Measurements from ENCODE around the gene CCL19.
"Not testable (repeated sequence)": the region's sequence is repeated elsewhere in the genome, so short reads cannot be mapped to it uniquely, and the experiment has no call there.

Gene CCL19

DNA sequence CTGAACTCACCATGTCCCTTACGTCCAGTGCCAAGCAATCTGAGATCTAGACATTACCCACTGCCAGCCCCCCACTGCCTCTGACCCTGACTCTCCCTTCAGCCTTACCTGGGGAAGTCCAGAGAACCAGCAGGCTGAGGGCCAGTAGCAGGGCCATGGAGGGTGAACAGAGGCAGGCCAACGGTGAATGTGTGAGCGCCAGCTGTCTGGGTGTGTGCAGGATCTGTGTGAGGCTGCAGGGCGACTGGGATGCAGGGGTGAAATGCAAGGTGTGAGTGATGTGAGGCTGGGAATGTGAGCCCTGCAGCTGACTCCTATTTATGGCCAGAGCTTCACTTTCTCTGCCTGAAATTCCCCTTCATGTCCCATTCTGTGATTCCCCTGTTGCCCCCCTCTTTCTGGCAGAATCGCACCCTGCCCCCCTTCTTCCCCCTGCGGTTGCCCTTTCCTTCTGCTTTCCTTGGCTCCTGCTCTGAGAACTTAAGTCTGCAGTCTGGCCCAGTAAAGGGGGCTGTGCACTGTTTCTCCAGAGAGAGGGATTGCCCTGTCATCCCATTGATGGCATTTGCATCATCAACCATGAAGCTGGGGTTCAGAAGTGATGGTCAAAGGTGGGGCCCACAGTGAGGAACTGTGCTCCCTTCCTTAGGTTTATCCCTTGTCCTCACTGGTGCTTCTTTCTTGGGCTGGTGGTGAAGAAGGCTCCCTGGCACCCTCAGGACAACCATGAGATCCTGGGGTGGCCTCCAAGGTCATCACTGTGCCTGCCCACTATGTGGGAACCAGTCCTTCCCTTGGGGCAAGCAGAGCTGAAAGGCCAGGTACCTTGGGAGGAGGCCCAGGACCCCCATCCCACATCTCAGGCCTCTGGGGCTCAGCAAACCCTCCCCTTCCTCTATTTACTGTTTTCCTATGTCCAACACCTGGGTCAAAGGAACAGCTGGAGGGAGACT, at the start of gene CCL19:
TSS of gene CCL19 (minus strand) at position 294 of the 953 bp plus-strand sequence. CDS start at position 157, 137 bp downstream.
- FAIRE-seq = no peak

DNA sequence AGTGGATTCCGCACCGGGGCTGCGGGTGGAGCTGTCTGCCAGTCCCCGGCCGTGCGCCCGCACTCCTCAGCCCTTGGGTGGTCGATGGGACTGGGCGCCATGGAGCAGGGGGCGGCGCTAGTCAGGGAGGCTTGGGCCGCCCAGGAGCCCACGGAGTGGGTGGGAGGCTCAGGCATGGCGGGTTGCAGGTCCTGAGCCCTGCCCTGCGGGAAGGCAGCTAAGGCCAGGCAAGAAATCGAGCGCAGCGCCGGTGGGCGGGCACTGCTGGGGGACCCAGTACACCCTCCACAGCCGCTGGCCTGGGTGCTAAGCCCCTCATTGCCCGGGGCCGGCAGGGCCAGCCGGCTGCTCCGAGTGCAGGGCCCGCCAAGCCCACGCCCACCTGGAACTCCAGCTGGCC, 49.1 kb upstream of the CCL19 start:
- not testable (repeated sequence) for FAIRE-seq

DNA sequence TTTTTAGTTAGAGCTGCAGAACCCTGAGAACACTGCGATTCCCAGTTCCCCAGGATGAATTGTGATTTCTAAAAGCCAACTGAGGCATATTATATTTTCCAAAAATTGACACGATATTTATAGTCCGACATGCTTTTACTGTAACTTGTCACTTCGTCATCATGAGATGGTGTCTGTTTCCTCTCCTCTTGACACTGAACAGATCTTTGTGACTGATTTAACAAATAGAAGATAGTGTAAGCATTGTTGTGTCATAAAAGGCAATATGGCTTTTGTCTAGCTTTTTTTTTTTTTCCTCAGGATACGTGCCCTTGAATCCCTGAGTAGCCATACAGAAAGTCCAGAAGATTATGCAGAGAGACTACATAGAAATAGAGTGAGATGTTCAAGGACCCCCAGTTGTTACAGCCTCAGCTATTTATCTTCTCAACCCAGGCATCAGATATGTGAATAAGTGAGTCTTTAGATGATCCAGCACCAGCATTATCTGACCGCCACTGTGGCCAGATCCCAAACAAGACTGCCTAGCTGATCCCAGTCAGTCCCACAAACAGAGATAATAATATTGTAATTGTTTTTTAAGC, 46.7 kb upstream of the CCL19 start:
- no peak for FAIRE-seq

DNA sequence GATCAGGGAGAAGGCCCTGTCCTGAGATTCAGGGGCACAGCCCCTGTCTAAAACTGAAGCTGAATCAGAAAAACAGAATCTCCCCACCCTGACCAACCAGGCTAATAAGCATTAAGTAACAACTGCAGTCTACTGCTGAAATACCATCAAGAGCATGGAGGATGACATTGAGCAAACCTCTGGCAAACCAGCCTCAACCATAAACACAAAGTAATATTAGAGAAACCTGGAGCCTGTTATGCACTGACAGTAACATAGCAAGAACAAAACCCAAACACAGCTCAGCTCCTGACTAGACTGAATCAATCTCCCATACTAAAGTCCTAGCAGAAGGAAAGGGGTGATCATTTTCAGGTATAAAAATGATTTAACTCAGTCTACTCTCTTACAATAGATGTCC, 43.6 kb upstream of the CCL19 start:
- FAIRE-seq = no peak

DNA sequence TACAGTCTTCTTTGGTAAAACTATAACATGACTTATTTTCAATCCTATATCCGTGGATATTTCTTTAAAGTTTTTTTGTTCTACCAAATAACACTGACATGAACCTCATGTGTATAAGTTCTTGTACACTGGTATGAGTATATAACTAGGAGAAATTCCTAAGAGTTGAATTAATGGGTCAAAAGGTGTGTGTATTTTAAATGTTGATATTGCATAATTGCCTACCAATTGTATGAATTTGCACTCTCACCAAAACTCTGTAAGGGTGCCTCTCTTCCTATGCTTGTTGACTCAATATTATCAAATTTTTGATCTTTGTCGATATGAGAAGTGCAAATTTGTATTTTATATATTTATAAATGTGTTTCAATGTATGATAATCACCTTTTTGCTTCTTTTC, 41.8 kb upstream of the CCL19 start:
- no peak for FAIRE-seq

GRCh38 chr9:34732478-34732877, 41.4 kb upstream of the CCL19 start:
- no peak for FAIRE-seq

DNA sequence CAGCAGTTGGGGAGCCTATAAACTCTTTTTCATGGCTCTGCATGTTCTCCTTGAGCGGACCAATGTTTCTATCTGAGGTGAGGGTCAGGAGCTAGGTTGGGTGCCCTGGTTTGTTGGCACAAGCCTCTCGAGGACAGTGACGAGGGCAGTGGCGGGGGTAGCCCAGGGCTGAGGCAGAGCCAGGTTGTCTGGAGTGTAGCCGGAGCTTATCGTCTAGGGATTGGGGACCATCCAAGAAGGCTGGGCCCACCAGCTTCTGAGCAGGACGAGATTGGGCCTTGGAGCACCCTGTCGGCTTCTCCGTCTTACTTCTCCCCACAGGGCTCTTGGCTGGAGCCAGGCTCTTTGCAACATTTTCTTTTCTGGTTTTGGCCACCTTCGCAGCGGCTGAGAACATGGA, 32.1 kb upstream of the CCL19 start:
- FAIRE-seq = no peak

- FAIRE-seq = not testable (repeated sequence)
Measured at GRCh38 chr9:34719769-34720025, 28.6 kb upstream of the CCL19 start.

GRCh38 chr9:34719021-34719768, 28.1 kb upstream of the CCL19 start:
- FAIRE-seq = no peak

- FAIRE-seq = no peak
Measured at GRCh38 chr9:34717996-34718614, 27.0 kb upstream of the CCL19 start.

DNA sequence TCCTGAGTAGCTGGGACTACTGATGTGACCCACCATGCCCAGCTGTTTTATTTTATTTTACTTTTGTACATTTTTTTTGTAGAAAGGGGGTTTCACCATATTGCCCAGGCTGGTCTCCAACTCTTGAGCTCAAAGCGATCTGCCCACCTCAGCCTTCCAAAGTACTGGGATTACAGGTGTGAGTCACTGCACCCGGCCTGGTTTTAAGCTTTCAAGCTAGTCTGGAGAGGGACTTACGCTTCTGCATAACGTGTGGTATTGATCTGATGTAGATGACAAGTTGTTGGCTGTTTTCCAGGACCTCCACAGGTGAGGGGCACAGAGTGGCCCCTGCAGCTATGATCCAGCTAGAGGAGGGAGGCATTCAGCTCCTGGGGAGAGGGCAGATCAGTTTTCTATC, 25.6 kb upstream of the CCL19 start:
- no peak for FAIRE-seq

- FAIRE-seq = no peak
Measured at GRCh38 chr9:34715639-34716215, 24.7 kb upstream of the CCL19 start.

- no peak for FAIRE-seq
Measured at GRCh38 chr9:34714007-34714406, 22.9 kb upstream of the CCL19 start.

DNA sequence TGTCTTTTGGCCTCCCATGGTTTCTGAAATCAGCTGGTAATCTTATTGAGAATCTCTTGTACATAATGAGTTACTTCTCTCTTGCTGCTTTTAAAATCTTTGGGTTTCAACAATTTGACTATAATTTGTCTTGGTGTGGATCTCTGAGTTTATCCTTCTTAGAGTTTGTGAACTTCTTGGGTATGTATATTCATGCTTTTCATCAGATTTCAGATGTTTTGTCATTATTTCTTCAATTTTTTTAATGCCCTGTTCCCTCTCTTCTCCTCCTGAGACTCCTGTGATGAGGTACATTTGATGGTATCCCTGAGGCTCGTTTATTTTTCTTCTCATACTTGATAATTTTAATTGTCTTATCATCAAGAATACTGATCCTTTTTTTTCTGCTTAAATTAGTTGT, 21.1 kb upstream of the CCL19 start:
- FAIRE-seq = no peak

DNA sequence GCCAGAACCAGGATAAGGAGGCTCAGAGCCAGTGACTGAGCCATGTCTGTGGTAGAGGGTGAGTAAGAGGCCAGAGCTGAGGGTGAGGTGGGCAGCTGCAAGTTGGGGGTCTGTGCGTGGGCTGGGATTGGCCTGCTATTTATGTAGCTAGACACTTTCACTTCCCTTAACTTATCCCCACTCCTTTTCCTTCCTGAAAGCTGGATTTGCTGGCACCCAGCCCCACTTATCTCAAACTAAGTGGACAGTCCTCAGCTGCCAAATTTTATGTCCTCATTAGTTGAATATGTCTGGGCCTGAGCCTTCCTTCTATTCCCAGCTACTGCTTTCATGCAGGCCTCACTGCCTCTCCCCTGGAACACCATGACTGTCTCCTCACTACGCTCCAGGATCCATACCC, 18.9 kb upstream of the CCL19 start, which contains the start of gene CCL21:
TSS of gene CCL21 (minus strand) at position 114 of the 400 bp plus-strand sequence. CDS start at position 44, 70 bp downstream.
- FAIRE-seq = no peak

- no peak for FAIRE-seq
Measured at GRCh38 chr9:34709196-34709978, 18.3 kb upstream of the CCL19 start.

GRCh38 chr9:34707130-34707529, 16.1 kb upstream of the CCL19 start:
- FAIRE-seq = no peak

- FAIRE-seq = peak; percentile 89
Measured at GRCh38 chr9:34701769-34702736, 11.0 kb upstream of the CCL19 start.

- no peak for FAIRE-seq
Measured at GRCh38 chr9:34701023-34701768, 10.1 kb upstream of the CCL19 start.

DNA sequence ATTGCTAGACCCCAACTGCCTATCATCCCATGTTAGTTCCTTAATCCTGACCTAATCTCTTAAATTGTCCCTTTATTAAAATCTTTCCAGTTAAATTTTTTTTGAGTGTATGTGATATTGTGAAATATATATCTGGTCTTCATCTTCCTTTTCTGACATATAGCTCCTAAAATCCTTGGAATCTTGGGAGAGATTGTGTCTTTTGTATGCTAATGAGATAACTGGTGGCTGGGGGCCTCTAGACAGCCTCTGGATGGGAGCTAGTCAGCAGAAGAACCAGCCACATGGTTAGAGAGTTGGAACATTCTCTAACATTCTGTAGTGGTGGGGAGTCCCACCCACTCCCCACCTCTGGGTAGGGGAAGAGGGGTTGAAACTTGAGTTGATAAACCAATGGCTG, 3.7 kb upstream of the CCL19 start:
- no peak for FAIRE-seq

Data from G401.6 (cell line).